ENCODE measurements around the gene FOXRED2.

- no peak for TF ChIP-seq EZH2 (IDR thresholded peaks at IDR 0.05; ENCODE audit: borderline replicate concordance, insufficient read depth, low read depth, low read length, poor library complexity, severe bottlenecking)
- TF ChIP-seq, protein P1, sequence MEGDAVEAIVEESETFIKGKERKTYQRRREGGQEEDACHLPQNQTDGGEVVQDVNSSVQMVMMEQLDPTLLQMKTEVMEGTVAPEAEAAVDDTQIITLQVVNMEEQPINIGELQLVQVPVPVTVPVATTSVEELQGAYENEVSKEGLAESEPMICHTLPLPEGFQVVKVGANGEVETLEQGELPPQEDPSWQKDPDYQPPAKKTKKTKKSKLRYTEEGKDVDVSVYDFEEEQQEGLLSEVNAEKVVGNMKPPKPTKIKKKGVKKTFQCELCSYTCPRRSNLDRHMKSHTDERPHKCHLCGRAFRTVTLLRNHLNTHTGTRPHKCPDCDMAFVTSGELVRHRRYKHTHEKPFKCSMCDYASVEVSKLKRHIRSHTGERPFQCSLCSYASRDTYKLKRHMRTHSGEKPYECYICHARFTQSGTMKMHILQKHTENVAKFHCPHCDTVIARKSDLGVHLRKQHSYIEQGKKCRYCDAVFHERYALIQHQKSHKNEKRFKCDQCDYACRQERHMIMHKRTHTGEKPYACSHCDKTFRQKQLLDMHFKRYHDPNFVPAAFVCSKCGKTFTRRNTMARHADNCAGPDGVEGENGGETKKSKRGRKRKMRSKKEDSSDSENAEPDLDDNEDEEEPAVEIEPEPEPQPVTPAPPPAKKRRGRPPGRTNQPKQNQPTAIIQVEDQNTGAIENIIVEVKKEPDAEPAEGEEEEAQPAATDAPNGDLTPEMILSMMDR (IDR thresholded peaks at IDR 0.05): no peak
These were observed 51.0 kb downstream of the FOXRED2 start for GRCh38 chr22:36455571-36456463.

Data from B cell (primary cell).